ENCODE measurements around the gene MAP7.

Gene MAP7

GRCh38 chr6:136341367-136341766, 208.9 kb downstream of the MAP7 start:
- no peak for TF ChIP-seq CTCF (IDR thresholded peaks at IDR 0.05; ENCODE audit: insufficient read depth, low read length, missing control alignments)
- no peak for DNase-seq (ENCODE audit: low read depth, low spot score)
- ChIA-PET POLR2A (no interaction called here), CTCF (no interaction called here)
- H3K4me3 ChIP-seq (ENCODE audit: low read depth, low read length): no peak overlapping the region

- CTCF ChIA-PET: interaction anchor here (1.1 kb wide), 1 partner anchor 833 kb away, joined by 3 read pairs; no protein-coding TSS in a partner anchor
- POLR2A ChIA-PET: no interaction called here
- no peak for TF ChIP-seq CTCF (IDR thresholded peaks at IDR 0.05; ENCODE audit: insufficient read depth, low read length, missing control alignments)
- H3K4me3 ChIP-seq (ENCODE audit: low read depth, low read length): no peak overlapping the region
- no peak for DNase-seq (ENCODE audit: low read depth, low spot score)
These were observed 211.7 kb downstream of the MAP7 start for GRCh38 chr6:136338486-136338885.

DNA sequence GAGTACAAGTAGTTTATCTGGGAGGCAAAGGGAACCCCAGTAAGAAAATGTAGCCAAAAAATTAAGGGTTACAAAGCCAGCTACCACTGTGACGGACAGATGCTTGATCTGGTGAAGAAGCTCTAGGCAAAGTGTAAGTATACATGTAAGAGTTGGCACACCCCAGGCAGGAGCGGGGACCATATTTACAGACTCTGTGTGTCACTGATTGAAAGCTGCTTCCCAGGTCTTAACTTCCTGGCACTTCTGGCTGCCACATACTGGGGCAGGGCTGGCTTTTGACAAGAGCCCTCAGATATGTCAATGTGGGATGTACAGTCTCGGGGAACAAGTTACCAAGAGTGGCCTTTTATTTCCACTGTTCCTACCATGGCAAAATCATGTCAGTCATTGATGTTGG, 212.6 kb downstream of the MAP7 start:
- TF ChIP-seq CTCF (IDR thresholded peaks at IDR 0.05; ENCODE audit: insufficient read depth, low read length, missing control alignments): no peak
- ChIA-PET CTCF (no interaction called here), POLR2A (no interaction called here)
- DNase-seq (ENCODE audit: low read depth, low spot score): no peak
- H3K4me3 ChIP-seq (ENCODE audit: low read depth, low read length): no peak overlapping the region

DNA sequence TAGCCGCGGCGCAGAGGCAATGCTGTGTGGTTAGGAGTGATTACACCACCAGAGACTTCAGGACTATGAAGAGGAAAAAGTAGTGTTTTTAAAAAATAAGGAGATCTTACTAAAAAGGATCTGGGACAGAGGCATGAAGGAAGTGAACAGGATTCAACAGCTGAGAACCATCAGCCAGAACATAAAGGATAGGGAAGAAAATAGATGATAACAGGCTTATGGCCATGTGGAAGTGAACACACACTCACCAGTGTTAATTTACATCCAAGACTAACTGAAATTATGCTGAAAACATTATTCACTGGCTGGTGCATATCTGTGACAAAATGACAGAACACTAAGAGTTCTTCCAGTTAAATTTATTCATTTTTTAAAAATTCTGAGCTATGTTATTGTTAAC, 213.1 kb downstream of the MAP7 start:
- H3K4me3 ChIP-seq (ENCODE audit: low read depth, low read length): no peak overlapping the region
- ChIA-PET CTCF (interaction anchor here (1.3 kb wide), 1 partner anchor 22 kb away, joined by 3 read pairs; no protein-coding TSS in a partner anchor), POLR2A (no interaction called here)
- no peak for DNase-seq (ENCODE audit: low read depth, low spot score)
- TF ChIP-seq CTCF (IDR thresholded peaks at IDR 0.05; ENCODE audit: insufficient read depth, low read length, missing control alignments): no peak

DNA sequence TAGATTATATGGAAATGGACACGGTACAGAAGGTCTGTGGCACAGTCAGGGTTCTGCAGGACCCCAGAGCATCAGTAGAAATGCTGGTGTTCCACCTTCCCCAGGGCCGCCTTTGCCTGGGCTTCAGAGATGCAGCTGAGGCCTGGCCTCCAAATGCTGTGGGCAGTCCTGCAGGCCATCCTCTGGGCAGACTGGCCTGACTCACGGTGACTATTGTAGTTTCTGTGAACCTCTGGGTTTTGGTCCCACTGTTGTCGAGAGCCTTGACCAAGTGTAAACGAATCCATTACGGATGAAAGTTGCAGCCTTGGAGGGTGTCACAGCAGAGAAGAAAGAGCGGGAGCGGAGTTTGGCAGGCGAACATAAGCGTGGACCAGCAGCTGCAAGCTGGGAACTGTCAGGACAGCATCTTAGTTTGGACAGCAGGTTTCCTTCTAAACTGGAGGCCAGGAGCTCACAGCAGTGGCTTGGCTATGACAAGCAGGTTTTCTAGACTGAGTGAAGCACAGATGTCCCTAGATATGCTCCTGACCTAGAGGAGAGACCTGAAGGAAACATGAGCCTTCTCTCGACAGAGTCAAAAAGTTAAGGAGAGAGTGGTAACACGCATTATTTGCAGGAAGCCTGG, 214.4 kb downstream of the MAP7 start:
- no peak for TF ChIP-seq CTCF (IDR thresholded peaks at IDR 0.05; ENCODE audit: insufficient read depth, low read length, missing control alignments)
- no peak for DNase-seq (ENCODE audit: low read depth, low spot score)
- no peak overlapping the region for H3K4me3 ChIP-seq (ENCODE audit: low read depth, low read length)
- ChIA-PET POLR2A (no interaction called here), CTCF (interaction anchor here (1.3 kb wide), 1 partner anchor 20 kb away, joined by 3 read pairs; no protein-coding TSS in a partner anchor)

- CTCF ChIA-PET: no interaction called here
- POLR2A ChIA-PET: no interaction called here
- no peak overlapping the region for H3K4me3 ChIP-seq (ENCODE audit: low read depth, low read length)
- no peak for DNase-seq (ENCODE audit: low read depth, low spot score)
- no peak for TF ChIP-seq CTCF (IDR thresholded peaks at IDR 0.05; ENCODE audit: insufficient read depth, low read length, missing control alignments)
These were observed 215.4 kb downstream of the MAP7 start for GRCh38 chr6:136334853-136335252.
